ENCODE results near the gene VAX1. TPM values are rescaled to one million over a fixed set of nuclear protein-coding genes. Genes with fewer than 3 reads are reported as not detected.

Gene VAX1
- total RNA-seq, 1 experiment from 2014 or later: 0.04 TPM

GRCh38 chr10:117137031-117137910 lies 799 bp downstream of the VAX1 start:
- TF ChIP-seq GRHL2 (CRISPR knock-in tag; IDR thresholded peaks at IDR 0.05; ENCODE audit: insufficient replicate concordance, severe bottlenecking): no peak
- TF ChIP-seq ZNF423 (CRISPR knock-in tag; IDR thresholded peaks at IDR 0.05): peak; percentile 77
- Mint-ChIP-seq H3K4me1 (peaks cover 54% of the 10 kb centered on the region), H3K9me3 (no peaks in the 10 kb centered on the region), H3K27me3 (ENCODE audit: low read depth) (peaks cover 96% of the 10 kb centered on the region), H3K4me3 (peak overlapping the region; percentile 67), H3K27ac (no peak overlapping the region), H3K36me3 (no peaks in the 10 kb centered on the region; the same call in 1 of the 2 replicates)
- ATAC-seq (peak; percentile 5), DNase-seq (ENCODE audit: low spot score) (peak; percentile 60)
- ChIA-PET CTCF (interaction anchor here (1.1 to 5.7 kb wide), 3 partner anchors 25 to 38 kb away, joined by 4 to 72 read pairs (median 31); no protein-coding TSS in a partner anchor), POLR2A (interaction anchor here (0.9 kb wide), 1 partner anchor 1458 kb away, joined by 8 read pairs; the partner anchor contains the start of gene PRLHR)

DNA sequence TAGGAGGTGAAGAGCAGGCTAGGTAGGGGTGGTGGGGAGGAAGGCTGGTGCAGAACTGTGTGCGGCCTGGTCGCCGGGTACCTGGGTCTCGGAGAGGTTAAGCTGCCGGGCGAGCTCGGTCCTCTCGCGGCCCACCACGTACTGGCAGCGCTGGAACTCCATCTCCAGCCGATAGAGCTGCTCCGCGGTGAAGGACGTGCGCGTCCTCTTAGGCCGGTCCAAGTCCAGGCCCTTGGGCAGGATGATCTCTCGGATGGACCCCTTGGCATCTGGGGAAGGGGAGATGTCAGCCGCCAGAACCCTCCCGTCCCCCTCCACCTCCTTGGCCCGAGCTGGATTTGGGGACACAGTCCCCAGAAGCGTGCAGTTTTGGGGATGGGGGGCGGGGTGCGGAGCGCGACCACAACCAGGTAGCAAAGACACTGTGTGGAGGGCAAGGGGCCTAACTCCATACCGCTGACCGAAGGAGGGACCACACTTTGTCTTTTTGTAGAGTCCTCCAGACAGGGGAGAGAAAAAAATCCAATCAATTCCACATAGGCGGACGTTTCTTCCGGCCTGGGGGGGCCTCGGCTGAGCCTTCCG lies 1.6 kb downstream of the VAX1 start:
- H3K27me3 Mint-ChIP-seq (ENCODE audit: low read depth): peaks cover 96% of the 10 kb centered on the region
- ATAC-seq: peak; percentile 0; the same call in 1 of the 2 replicates
- ChIA-PET POLR2A (no interaction called here), CTCF (interaction anchor here (0.8 to 5.7 kb wide), 5 partner anchors 24 to 482 kb away, joined by 3 to 72 read pairs (median 4); no protein-coding TSS in a partner anchor)
- no peak for TF ChIP-seq ZNF138 (CRISPR knock-in tag; conservative IDR thresholded peaks at IDR 0.05)
- TF ChIP-seq FOXP1 (CRISPR knock-in tag; IDR thresholded peaks at IDR 0.05; ENCODE audit: borderline replicate concordance): no peak
- no peak for TF ChIP-seq CREM (CRISPR knock-in tag; IDR thresholded peaks at IDR 0.05)
- peak overlapping the region; percentile 62 for H3K4me3 Mint-ChIP-seq
- H3K36me3 Mint-ChIP-seq: no peaks in the 10 kb centered on the region; the same call in 1 of the 2 replicates
- H3K9me3 Mint-ChIP-seq: no peaks in the 10 kb centered on the region
- no peak overlapping the region for H3K27ac Mint-ChIP-seq
- peaks cover 61% of the 10 kb centered on the region for H3K4me1 Mint-ChIP-seq
- DNase-seq (ENCODE audit: low spot score): peak; percentile 35

DNA sequence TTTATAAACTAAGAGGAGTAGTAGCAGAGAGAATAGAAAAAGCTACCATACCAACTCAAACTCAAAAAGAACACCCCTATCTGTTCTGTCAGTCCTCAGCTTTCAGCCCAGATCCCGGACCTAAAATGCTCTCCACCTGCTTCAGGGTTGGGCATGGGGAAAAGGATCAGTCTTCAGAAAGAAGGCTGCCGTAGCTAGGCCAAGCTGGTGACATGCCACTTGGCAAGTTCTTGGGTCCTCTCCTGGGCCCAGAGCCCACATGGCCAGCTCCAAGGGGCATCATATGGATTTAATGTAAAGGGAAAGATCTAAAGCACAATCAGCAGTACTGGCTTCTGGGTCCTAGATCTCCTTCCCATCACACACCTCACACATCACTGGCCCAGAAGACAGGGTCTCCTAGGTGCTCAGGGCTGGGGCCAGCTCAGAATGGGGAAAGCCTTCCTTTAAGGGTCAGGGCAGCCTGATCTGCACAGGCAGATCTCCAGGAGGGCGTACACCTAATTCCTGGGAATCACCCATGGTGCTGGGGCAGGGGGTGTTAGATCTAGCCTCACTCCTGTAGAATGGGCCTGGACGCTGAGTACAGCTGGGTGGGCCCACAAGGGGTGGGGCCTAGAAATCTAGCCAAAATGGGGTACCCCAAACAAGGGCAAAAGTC lies 2.5 kb downstream of the VAX1 start:
- H3K27me3 Mint-ChIP-seq (ENCODE audit: low read depth): peaks cover 96% of the 10 kb centered on the region
- H3K4me1 Mint-ChIP-seq: peaks cover 66% of the 10 kb centered on the region

DNA sequence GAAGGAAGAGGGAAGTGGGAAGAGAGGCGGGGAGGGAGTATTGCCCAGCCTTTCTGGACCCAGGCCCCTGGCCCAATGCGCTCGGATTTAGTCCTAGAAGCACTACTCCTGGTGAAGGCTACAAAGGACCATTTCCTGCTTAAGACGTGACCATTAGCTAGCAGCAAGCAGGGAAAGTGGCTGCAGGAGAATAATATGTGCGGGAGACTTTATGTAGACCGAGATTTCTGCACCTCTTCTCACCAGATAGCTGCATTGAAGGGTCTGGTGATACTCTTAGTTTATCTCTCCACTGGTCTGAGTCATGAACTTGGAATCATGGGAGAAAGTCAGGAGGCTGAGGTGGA lies 3.1 kb downstream of the VAX1 start:
- no peak for ATAC-seq
- POLR2A ChIA-PET: no interaction called here
- Mint-ChIP-seq H3K4me3 (peak overlapping the region; percentile 59), H3K4me1 (peaks cover 66% of the 10 kb centered on the region), H3K27me3 (ENCODE audit: low read depth) (peaks cover 96% of the 10 kb centered on the region), H3K36me3 (no peaks in the 10 kb centered on the region; the same call in 1 of the 2 replicates), H3K9me3 (no peaks in the 10 kb centered on the region), H3K27ac (no peak overlapping the region)
- no peak for DNase-seq (ENCODE audit: low spot score)
- CTCF ChIA-PET: interaction anchor here (0.5 to 5.7 kb wide), 11 partner anchors 22 to 453 kb away, joined by 3 to 72 read pairs (median 4); partner anchors contain the start of gene ENO4
- no peak for TF ChIP-seq ARID4B (CRISPR knock-in tag; IDR thresholded peaks at IDR 0.05; ENCODE audit: borderline replicate concordance)
- TF ChIP-seq CREB1 (CRISPR knock-in tag; IDR thresholded peaks at IDR 0.05): no peak
- no peak for TF ChIP-seq GTF2I (CRISPR knock-in tag; conservative IDR thresholded peaks at IDR 0.05)
- TF ChIP-seq, protein P1, sequence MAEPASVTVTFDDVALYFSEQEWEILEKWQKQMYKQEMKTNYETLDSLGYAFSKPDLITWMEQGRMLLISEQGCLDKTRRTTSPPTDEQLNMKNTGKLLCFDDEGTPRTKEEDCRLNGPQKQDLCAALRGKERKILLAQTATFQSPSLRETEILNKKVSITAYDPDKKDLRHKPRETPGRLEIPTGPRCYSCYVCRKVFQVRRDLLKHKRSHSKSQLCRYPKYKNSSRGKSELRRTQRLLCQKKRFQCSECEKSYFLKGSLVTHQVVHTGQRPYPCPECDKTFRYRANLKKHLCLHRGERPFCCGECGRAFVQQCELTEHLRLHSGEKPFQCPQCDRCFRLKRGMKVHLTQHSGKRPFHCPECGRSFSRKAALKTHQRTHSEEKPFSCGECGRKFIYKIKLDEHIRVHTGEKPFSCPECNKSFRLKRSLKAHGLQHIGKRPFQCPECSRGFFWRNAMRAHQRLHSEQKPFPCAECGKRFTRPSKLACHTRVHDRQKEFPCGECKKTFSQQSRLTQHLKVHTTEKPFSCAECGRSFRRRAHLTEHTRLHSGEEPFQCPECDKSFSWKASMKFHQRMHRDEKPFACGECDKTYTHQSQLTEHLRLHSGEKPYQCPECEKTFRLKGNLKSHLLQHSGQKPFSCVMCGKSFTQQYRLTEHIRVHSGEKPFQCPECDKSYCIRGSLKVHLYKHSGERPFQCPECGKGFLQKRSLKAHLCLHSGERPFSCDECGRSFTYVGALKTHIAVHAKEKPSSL (CRISPR knock-in tag; conservative IDR thresholded peaks at IDR 0.05): no peak
- TF ChIP-seq, protein P2, sequence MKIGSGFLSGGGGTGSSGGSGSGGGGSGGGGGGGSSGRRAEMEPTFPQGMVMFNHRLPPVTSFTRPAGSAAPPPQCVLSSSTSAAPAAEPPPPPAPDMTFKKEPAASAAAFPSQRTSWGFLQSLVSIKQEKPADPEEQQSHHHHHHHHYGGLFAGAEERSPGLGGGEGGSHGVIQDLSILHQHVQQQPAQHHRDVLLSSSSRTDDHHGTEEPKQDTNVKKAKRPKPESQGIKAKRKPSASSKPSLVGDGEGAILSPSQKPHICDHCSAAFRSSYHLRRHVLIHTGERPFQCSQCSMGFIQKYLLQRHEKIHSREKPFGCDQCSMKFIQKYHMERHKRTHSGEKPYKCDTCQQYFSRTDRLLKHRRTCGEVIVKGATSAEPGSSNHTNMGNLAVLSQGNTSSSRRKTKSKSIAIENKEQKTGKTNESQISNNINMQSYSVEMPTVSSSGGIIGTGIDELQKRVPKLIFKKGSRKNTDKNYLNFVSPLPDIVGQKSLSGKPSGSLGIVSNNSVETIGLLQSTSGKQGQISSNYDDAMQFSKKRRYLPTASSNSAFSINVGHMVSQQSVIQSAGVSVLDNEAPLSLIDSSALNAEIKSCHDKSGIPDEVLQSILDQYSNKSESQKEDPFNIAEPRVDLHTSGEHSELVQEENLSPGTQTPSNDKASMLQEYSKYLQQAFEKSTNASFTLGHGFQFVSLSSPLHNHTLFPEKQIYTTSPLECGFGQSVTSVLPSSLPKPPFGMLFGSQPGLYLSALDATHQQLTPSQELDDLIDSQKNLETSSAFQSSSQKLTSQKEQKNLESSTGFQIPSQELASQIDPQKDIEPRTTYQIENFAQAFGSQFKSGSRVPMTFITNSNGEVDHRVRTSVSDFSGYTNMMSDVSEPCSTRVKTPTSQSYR (CRISPR knock-in tag; IDR thresholded peaks at IDR 0.05): no peak

More for the DNA sequence above, 2.5 kb downstream of the VAX1 start:
- ATAC-seq (no peak), DNase-seq (ENCODE audit: low spot score) (no peak)
- no peaks in the 10 kb centered on the region for H3K9me3 Mint-ChIP-seq
- CTCF ChIA-PET: interaction anchor here (0.9 to 5.7 kb wide), 9 partner anchors 22 to 481 kb away, joined by 3 to 72 read pairs (median 4); partner anchors contain the start of gene ENO4
- no peaks in the 10 kb centered on the region; the same call in 1 of the 2 replicates for H3K36me3 Mint-ChIP-seq
- TF ChIP-seq ETV6 (CRISPR knock-in tag; IDR thresholded peaks at IDR 0.05) (no peak), CREM (CRISPR knock-in tag; IDR thresholded peaks at IDR 0.05) (no peak)
- TF ChIP-seq, protein P3, sequence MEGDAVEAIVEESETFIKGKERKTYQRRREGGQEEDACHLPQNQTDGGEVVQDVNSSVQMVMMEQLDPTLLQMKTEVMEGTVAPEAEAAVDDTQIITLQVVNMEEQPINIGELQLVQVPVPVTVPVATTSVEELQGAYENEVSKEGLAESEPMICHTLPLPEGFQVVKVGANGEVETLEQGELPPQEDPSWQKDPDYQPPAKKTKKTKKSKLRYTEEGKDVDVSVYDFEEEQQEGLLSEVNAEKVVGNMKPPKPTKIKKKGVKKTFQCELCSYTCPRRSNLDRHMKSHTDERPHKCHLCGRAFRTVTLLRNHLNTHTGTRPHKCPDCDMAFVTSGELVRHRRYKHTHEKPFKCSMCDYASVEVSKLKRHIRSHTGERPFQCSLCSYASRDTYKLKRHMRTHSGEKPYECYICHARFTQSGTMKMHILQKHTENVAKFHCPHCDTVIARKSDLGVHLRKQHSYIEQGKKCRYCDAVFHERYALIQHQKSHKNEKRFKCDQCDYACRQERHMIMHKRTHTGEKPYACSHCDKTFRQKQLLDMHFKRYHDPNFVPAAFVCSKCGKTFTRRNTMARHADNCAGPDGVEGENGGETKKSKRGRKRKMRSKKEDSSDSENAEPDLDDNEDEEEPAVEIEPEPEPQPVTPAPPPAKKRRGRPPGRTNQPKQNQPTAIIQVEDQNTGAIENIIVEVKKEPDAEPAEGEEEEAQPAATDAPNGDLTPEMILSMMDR (IDR thresholded peaks at IDR 0.05): no peak
- H3K27ac Mint-ChIP-seq: no peak overlapping the region
- H3K4me3 Mint-ChIP-seq: peak overlapping the region; percentile 62; the same call in 1 of the 2 replicates
- POLR2A ChIA-PET: no interaction called here

Measured in WTC11 (cell line).